ENCODE data around the gene SH3RF1.

SH3RF1 gene

GRCh38 chr4:169144061-169144600 is 126.6 kb downstream of the SH3RF1 start:
- DNase-seq (ENCODE audit: low read depth): no peak
- TF ChIP-seq CTCF (IDR thresholded peaks at IDR 0.05; ENCODE audit: control insufficient read depth, insufficient read depth, low read depth, low read length, missing control alignments): no peak
- H3K4me3 ChIP-seq (ENCODE audit: control insufficient read depth, low read depth, low read length): no peak overlapping the region

- TF ChIP-seq CTCF (IDR thresholded peaks at IDR 0.05; ENCODE audit: control insufficient read depth, insufficient read depth, low read depth, low read length, missing control alignments): no peak
- no peak for DNase-seq (ENCODE audit: low read depth)
- H3K4me3 ChIP-seq (ENCODE audit: control insufficient read depth, low read depth, low read length): no peak overlapping the region
These were observed 127.4 kb downstream of the SH3RF1 start for GRCh38 chr4:169143335-169143734.

- no peak for DNase-seq (ENCODE audit: low read depth)
- H3K4me3 ChIP-seq (ENCODE audit: control insufficient read depth, low read depth, low read length): no peak overlapping the region
- no peak for TF ChIP-seq CTCF (IDR thresholded peaks at IDR 0.05; ENCODE audit: control insufficient read depth, insufficient read depth, low read depth, low read length, missing control alignments)
These were observed 127.8 kb downstream of the SH3RF1 start for GRCh38 chr4:169142906-169143305.

- DNase-seq (ENCODE audit: low read depth): no peak
- no peak for TF ChIP-seq CTCF (IDR thresholded peaks at IDR 0.05; ENCODE audit: control insufficient read depth, insufficient read depth, low read depth, low read length, missing control alignments)
- H3K4me3 ChIP-seq (ENCODE audit: control insufficient read depth, low read depth, low read length): no peak overlapping the region
These were observed 128.4 kb downstream of the SH3RF1 start for GRCh38 chr4:169142391-169142790.

DNA sequence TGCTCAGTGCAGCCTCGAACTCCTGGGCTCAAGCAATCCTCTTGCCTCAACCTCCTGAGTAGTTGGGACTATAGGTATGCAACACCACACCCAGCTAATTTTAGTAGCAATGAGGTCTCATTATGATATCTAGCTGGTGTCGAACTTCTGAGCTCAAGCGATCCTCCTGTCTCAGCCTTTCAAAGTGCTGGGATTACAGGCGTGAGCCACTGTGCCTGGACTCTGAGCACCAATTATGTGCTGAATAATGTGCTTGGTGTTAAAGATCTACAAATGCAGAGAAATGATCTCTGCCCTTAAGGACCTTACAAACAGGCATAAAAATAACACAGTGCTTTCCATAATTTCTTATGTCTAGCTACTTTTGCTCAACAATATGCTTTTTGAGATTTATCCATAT is 131.7 kb downstream of the SH3RF1 start:
- no peak for TF ChIP-seq CTCF (IDR thresholded peaks at IDR 0.05; ENCODE audit: control insufficient read depth, insufficient read depth, low read depth, low read length, missing control alignments)
- DNase-seq (ENCODE audit: low read depth): no peak
- H3K4me3 ChIP-seq (ENCODE audit: control insufficient read depth, low read depth, low read length): no peak overlapping the region

GRCh38 chr4:169137558-169137920 is 133.2 kb downstream of the SH3RF1 start:
- no peak for DNase-seq (ENCODE audit: low read depth)
- no peak for TF ChIP-seq CTCF (IDR thresholded peaks at IDR 0.05; ENCODE audit: control insufficient read depth, insufficient read depth, low read depth, low read length, missing control alignments)
- no peak overlapping the region for H3K4me3 ChIP-seq (ENCODE audit: control insufficient read depth, low read depth, low read length)

Measured in AG09309 (cell line).